GM12891 (cell line): ENCODE measurements around the gene RHBDD1.

Experiments used
- DNase-seq: peaks from one replicate; pipeline ENCODE4 v3.0.0; 2011; ENCODE audit warnings: low spot score; ENCODE audit not compliant: insufficient read length
- FAIRE-seq: peaks from 2 replicates; lab custom pipeline; 2011; peaks lifted over from hg19 to GRCh38; lab: Jason Lieb, UNC
- PAX5 ChIP-seq: IDR thresholded peaks from 2 replicates; pipeline ENCODE4 v1.6.1; 2011; ENCODE audit warnings: low read length, moderate library complexity, mild to moderate bottlenecking; ENCODE audit not compliant: insufficient read depth, severe bottlenecking
- POLR2A ChIP-seq: IDR thresholded peaks from 2 replicates; pipeline ENCODE4 v1.6.1; 2011; ENCODE audit warnings: low read depth, low read length, control low read depth
- POLR2AphosphoS5 ChIP-seq: IDR thresholded peaks from 2 replicates; pipeline ENCODE4 v1.6.1; 2011; ENCODE audit warnings: low read depth, low read length, control low read depth
- POU2F2 ChIP-seq: IDR thresholded peaks from 2 replicates; pipeline ENCODE4 v1.6.1; 2011; ENCODE audit warnings: low read depth, mild to moderate bottlenecking, control low read depth, low read length, moderate library complexity
- SPI1 ChIP-seq: IDR thresholded peaks from 2 replicates; pipeline ENCODE4 v1.6.1; 2011; ENCODE audit warnings: low read depth, low read length, control low read depth
- TAF1 ChIP-seq: IDR thresholded peaks from 2 replicates; pipeline ENCODE4 v1.6.1; 2011; ENCODE audit warnings: low read depth, low read length, control low read depth

The RHBDD1 gene

GRCh38 chr2:226868331-226869162 lies 32.7 kb downstream of the RHBDD1 start:
- no peak for TF ChIP-seq POLR2A
- DNase-seq (no peak), FAIRE-seq (no peak)

- FAIRE-seq, result no peak
- TF ChIP-seq TAF1, result no peak
- no peak for TF ChIP-seq POU2F2
- DNase-seq, result no peak
Observed at GRCh38 chr2:226869371-226869770, 33.5 kb downstream of the RHBDD1 start.

- DNase-seq, result no peak
- peak; percentile 87 for FAIRE-seq
Observed at GRCh38 chr2:226873051-226873620, 37.3 kb downstream of the RHBDD1 start.

GRCh38 chr2:226873826-226874225 lies 38.0 kb downstream of the RHBDD1 start:
- no peak for DNase-seq
- FAIRE-seq, result no peak
- TF ChIP-seq POLR2AphosphoS5 (no peak), PAX5 (no peak), POU2F2 (no peak), TAF1 (no peak), SPI1 (no peak), POLR2A (no peak)

More at GRCh38 chr2:226873051-226873620, 37.3 kb downstream of the RHBDD1 start:
- TF ChIP-seq TAF1 (peak; percentile 18; the same call in 1 of the 2 replicates), SPI1 (peak; percentile 82), PAX5 (no peak), POU2F2 (peak; percentile 14; the same call in 1 of the 2 replicates)

GRCh38 chr2:226874749-226875148 lies 38.9 kb downstream of the RHBDD1 start:
- TF ChIP-seq PAX5 (no peak), TAF1 (no peak), POLR2AphosphoS5 (no peak), POLR2A (no peak), POU2F2 (no peak), SPI1 (no peak)
- DNase-seq (no peak), FAIRE-seq (no peak)

- DNase-seq (no peak), FAIRE-seq (no peak)
- no peak for TF ChIP-seq POU2F2
- TF ChIP-seq PAX5, result no peak
- TF ChIP-seq POLR2AphosphoS5, result no peak
- peak; percentile 84 for TF ChIP-seq SPI1
- TF ChIP-seq TAF1, result no peak
- no peak for TF ChIP-seq POLR2A
Observed at GRCh38 chr2:226875438-226876225, 39.8 kb downstream of the RHBDD1 start.

- FAIRE-seq, result no peak
- no peak for DNase-seq
Observed at GRCh38 chr2:226877491-226877890, 41.6 kb downstream of the RHBDD1 start.

GRCh38 chr2:226881287-226881686 lies 45.4 kb downstream of the RHBDD1 start:
- FAIRE-seq, result no peak
- DNase-seq, result no peak
- no peak for TF ChIP-seq PAX5
- TF ChIP-seq POU2F2, result no peak
- TF ChIP-seq TAF1, result no peak
- TF ChIP-seq SPI1, result no peak
- no peak for TF ChIP-seq POLR2A
- no peak for TF ChIP-seq POLR2AphosphoS5

More at GRCh38 chr2:226877491-226877890, 41.6 kb downstream of the RHBDD1 start:
- no peak for TF ChIP-seq TAF1
- no peak for TF ChIP-seq PAX5
- TF ChIP-seq POU2F2, result no peak
- no peak for TF ChIP-seq SPI1
- no peak for TF ChIP-seq POLR2A
- TF ChIP-seq POLR2AphosphoS5, result no peak

GRCh38 chr2:226882606-226883005 lies 46.8 kb downstream of the RHBDD1 start:
- DNase-seq (no peak), FAIRE-seq (no peak)
- TF ChIP-seq PAX5 (no peak), SPI1 (no peak)

- TF ChIP-seq TAF1 (no peak), POU2F2 (no peak), PAX5 (no peak), POLR2AphosphoS5 (no peak), POLR2A (no peak), SPI1 (no peak)
- FAIRE-seq, result no peak
Observed at GRCh38 chr2:226883296-226883795, 47.5 kb downstream of the RHBDD1 start.

More at GRCh38 chr2:226883296-226883795, 47.5 kb downstream of the RHBDD1 start:
- no peak for DNase-seq
